ENCODE results near the gene EMC8. TPM values are rescaled to one million over a fixed set of nuclear protein-coding genes. Genes with fewer than 3 reads are reported as not detected.

Gene EMC8
- total and polyA plus RNA-seq, 2 donors (not counting 1 experiment from before 2014, with no cell fraction given), result 22.1 to 33.1 TPM

- Mint-ChIP-seq H3K27me3 (no peaks in the 10 kb centered on the region), H3K4me3 (no peak overlapping the region), H3K27ac (no peak overlapping the region), H3K4me1 (peaks cover 5% of the 10 kb centered on the region), H3K9me3 (ENCODE audit: insufficient read depth) (no peaks in the 10 kb centered on the region)
- Histone ChIP-seq H3K36me3 (replicated peaks in 1 of 2; ENCODE audit: control extremely low read depth in 1 of 2, control insufficient read depth in 1 of 2, extremely low read depth in 1 of 2, insufficient read depth in 2 of 2, low read length in 1 of 2) (peaks cover 0 to 64% of the 10 kb centered on the region in 2 experiments), H3K27ac (ENCODE audit: low read length in 2 of 2) (no peak overlapping the region), H3K4me1 (ENCODE audit: control insufficient read depth in 2 of 2, insufficient read depth in 2 of 2, low read length in 2 of 2) (no peaks in the 10 kb centered on the region), H3K4me2 (replicated peaks; ENCODE audit: low read depth, low read length, poor library complexity, severe bottlenecking) (no peak overlapping the region), H3K27me3 (replicated peaks in 1 of 4; ENCODE audit: control extremely low read depth in 1 of 4, control insufficient read depth in 3 of 4, insufficient read depth in 4 of 4, low read length in 3 of 4) (no peaks in the 10 kb centered on the region), H3K9ac (ENCODE audit: low read length) (no peak overlapping the region), H3K79me2 (ENCODE audit: control insufficient read depth, insufficient read depth, low read length) (peaks cover 6% of the 10 kb centered on the region), H4K20me1 (ENCODE audit: control insufficient read depth, insufficient read depth, low read length, poor library complexity, severe bottlenecking) (peaks cover 18% of the 10 kb centered on the region), H3K4me3 (ENCODE audit: control extremely low read depth in 1 of 5, extremely low read depth in 1 of 5, insufficient read depth in 1 of 5, low read depth in 2 of 5, low read length in 4 of 5) (no peak overlapping the region), H2AFZ (ENCODE audit: insufficient read depth, low read depth, low read length, poor library complexity, severe bottlenecking) (no peak overlapping the region), H3K9me3 (ENCODE audit: control extremely low read depth in 1 of 3, control insufficient read depth in 2 of 3, insufficient read depth in 1 of 3, low read length in 2 of 3) (no peaks in the 10 kb centered on the region)
- CTCF ChIA-PET, result no interaction called here
- 91% methylated on average over 26 of the region's 26 CpGs for WGBS (ENCODE audit: insufficient coverage)
- intact Hi-C loops (cut with micrococcal nuclease), result no loop called here
- DNase-seq (no peak), ATAC-seq (ENCODE audit: low read depth) (no peak)
- TF ChIP-seq EZH2 (IDR thresholded peaks at IDR 0.05; ENCODE audit: borderline replicate concordance, insufficient read depth, low read depth, low read length, poor library complexity, severe bottlenecking), result no peak
- no peak for TF ChIP-seq CTCF (IDR thresholded peaks at IDR 0.05)
- POLR2A ChIA-PET, result no interaction called here
Measured at GRCh38 chr16:85780281-85780680, 19.1 kb downstream of the EMC8 start.

GRCh38 chr16:85778873-85779272, 20.5 kb downstream of the EMC8 start:
- Mint-ChIP-seq H3K27me3 (no peaks in the 10 kb centered on the region), H3K9me3 (ENCODE audit: insufficient read depth) (no peaks in the 10 kb centered on the region), H3K27ac (no peak overlapping the region), H3K4me1 (peaks cover 5% of the 10 kb centered on the region), H3K4me3 (no peak overlapping the region)
- ChIA-PET POLR2A (no interaction called here), CTCF (no interaction called here)
- TF ChIP-seq CTCF (IDR thresholded peaks at IDR 0.05) (no peak), EZH2 (IDR thresholded peaks at IDR 0.05; ENCODE audit: borderline replicate concordance, insufficient read depth, low read depth, low read length, poor library complexity, severe bottlenecking) (no peak)
- peaks cover 0 to 61% of the 10 kb centered on the region in 2 experiments for H3K36me3 ChIP-seq (replicated peaks in 1 of 2; ENCODE audit: control extremely low read depth in 1 of 2, control insufficient read depth in 1 of 2, extremely low read depth in 1 of 2, insufficient read depth in 2 of 2, low read length in 1 of 2)
- no peak overlapping the region for H3K4me3 ChIP-seq (ENCODE audit: control extremely low read depth in 1 of 5, extremely low read depth in 1 of 5, insufficient read depth in 1 of 5, low read depth in 2 of 5, low read length in 4 of 5)
- no peaks in the 10 kb centered on the region for H3K9me3 ChIP-seq (ENCODE audit: control extremely low read depth in 1 of 3, control insufficient read depth in 2 of 3, insufficient read depth in 1 of 3, low read length in 2 of 3)
- 67% methylated on average over 9 of the region's 12 CpGs for WGBS (ENCODE audit: insufficient coverage)
- H3K79me2 ChIP-seq (ENCODE audit: control insufficient read depth, insufficient read depth, low read length), result peaks cover 6% of the 10 kb centered on the region
- no peak overlapping the region for H2AFZ ChIP-seq (ENCODE audit: insufficient read depth, low read depth, low read length, poor library complexity, severe bottlenecking)
- no peaks in the 10 kb centered on the region for H3K27me3 ChIP-seq (replicated peaks in 1 of 4; ENCODE audit: control extremely low read depth in 1 of 4, control insufficient read depth in 3 of 4, insufficient read depth in 4 of 4, low read length in 3 of 4)
- DNase-seq, result no peak
- no peak overlapping the region for H3K4me2 ChIP-seq (replicated peaks; ENCODE audit: low read depth, low read length, poor library complexity, severe bottlenecking)
- H3K9ac ChIP-seq (ENCODE audit: low read length), result no peak overlapping the region
- no peak overlapping the region for H3K27ac ChIP-seq (ENCODE audit: low read length in 2 of 2)
- no peaks in the 10 kb centered on the region for H3K4me1 ChIP-seq (ENCODE audit: control insufficient read depth in 2 of 2, insufficient read depth in 2 of 2, low read length in 2 of 2)
- intact Hi-C loops (cut with micrococcal nuclease), result no loop called here
- peaks cover 18% of the 10 kb centered on the region for H4K20me1 ChIP-seq (ENCODE audit: control insufficient read depth, insufficient read depth, low read length, poor library complexity, severe bottlenecking)
- ATAC-seq (ENCODE audit: low read depth), result no peak
